SK-N-SH (cell line): Measurements from ENCODE around the gene TNIP2. TPM values are rescaled to one million over a fixed set of nuclear protein-coding genes. Genes with fewer than 3 reads are reported as not detected.

Source experiments
- CTCF ChIA-PET: fragments of 300-600, 350-600 bp; formaldehyde crosslinking; extraction: SDS; loops from one replicate; lab custom pipeline; 2021; lab: Yijun Ruan, JAX
- POLR2A ChIA-PET: fragments of 350-600 bp; sonication (Branson Sonifier 250); formaldehyde crosslinking; extraction: SDS; loops from one replicate; lab custom pipeline; 2020; ENCODE audit warnings: antibody characterized with exemption, inconsistent platforms; lab: Yijun Ruan, JAX
- DNase-seq: peaks from one replicate; pipeline ENCODE4 v3.0.0; 2012
- H2AFZ ChIP-seq: fragments of 200-600 bp; sonication (generic); 2 replicates; pipeline ENCODE4 v1.8.1; 2016; ENCODE audit warnings: antibody characterized with exemption, mild to moderate bottlenecking, low read depth
- H3F3A ChIP-seq: fragments of 200-600 bp; sonication (generic); replicated peaks from 2 replicates; pipeline ENCODE3; 2016; ENCODE audit warnings: antibody characterized with exemption, mild to moderate bottlenecking; ENCODE audit not compliant: insufficient read depth
- H3K27ac ChIP-seq, 2 experiments: fragments of 200-500 bp in 1 of 2; fragments of 200-600 bp in 1 of 2; sonication (Bioruptor generic) in 1 of 2; sonication (generic), shearing (Covaris generic) in 1 of 2; 2 replicates each; pipeline versions ENCODE4 v1.5.1 to v1.6.1; 2014 to 2016; ENCODE audit warnings: low read depth in 2 of 2, inconsistent platforms in 1 of 2, low read length in 1 of 2, mild to moderate bottlenecking in 1 of 2, mixed read lengths in 1 of 2
- H3K27me3 ChIP-seq: fragments of 200-600 bp; sonication (generic), shearing (Covaris generic); 2 replicates; pipeline ENCODE4 v1.6.1; 2016; ENCODE audit warnings: mixed run types; ENCODE audit not compliant: insufficient read depth
- H3K36me3 ChIP-seq, 2 experiments: fragments of 200-500 bp in 1 of 2; fragments of 200-600 bp in 1 of 2; sonication (Bioruptor generic) in 1 of 2; sonication (generic) in 1 of 2; replicated peaks in 1 of 2; 2 replicates each; pipeline versions ENCODE3 to v1.5.1; 2014 to 2016; ENCODE audit warnings: low read length in 1 of 2, mild to moderate bottlenecking in 1 of 2; ENCODE audit not compliant: insufficient read depth in 2 of 2, control insufficient read depth in 1 of 2
- H3K4me1 ChIP-seq, 2 experiments: fragments of 200-500 bp in 1 of 2; fragments of 200-600 bp in 1 of 2; sonication (Bioruptor generic) in 1 of 2; sonication (generic), shearing (Covaris generic) in 1 of 2; 2 replicates each; pipeline versions ENCODE4 v1.5.1 to v1.6.1; 2014 to 2016; ENCODE audit warnings: low read depth in 1 of 2, low read length in 1 of 2, mixed run types in 1 of 2; ENCODE audit not compliant: insufficient read depth in 2 of 2, control insufficient read depth in 1 of 2
- H3K4me2 ChIP-seq: fragments of 200-600 bp; sonication (generic), shearing (Covaris generic); 2 replicates; pipeline ENCODE4 v1.6.1; 2017; ENCODE audit warnings: mixed run types
- H3K4me3 ChIP-seq, 2 experiments: fragments of 200-500 bp in 1 of 2; fragments of 200-600 bp in 1 of 2; sonication (Bioruptor generic) in 1 of 2; sonication (generic), shearing (Covaris generic) in 1 of 2; 2 replicates each; pipeline versions ENCODE4 v1.5.1 to v1.8.1; 2014 to 2016; ENCODE audit warnings: low read depth in 2 of 2, inconsistent platforms in 1 of 2, low read length in 1 of 2, mild to moderate bottlenecking in 1 of 2, mixed read lengths in 1 of 2, moderate library complexity in 1 of 2
- H3K79me2 ChIP-seq: fragments of 200-600 bp; sonication (generic); 2 replicates; pipeline ENCODE4 v1.8.1; 2017; ENCODE audit warnings: mild to moderate bottlenecking; ENCODE audit not compliant: insufficient read depth
- H3K9ac ChIP-seq: fragments of 200-600 bp; sonication (generic); 2 replicates; pipeline ENCODE4 v1.6.1; 2017; ENCODE audit warnings: mixed run types
- H3K9me2 ChIP-seq: fragments of 200-600 bp; sonication (generic); 2 replicates; pipeline ENCODE4 v1.6.1; 2017; ENCODE audit warnings: mixed run types
- H3K9me3 ChIP-seq: fragments of 200-600 bp; sonication (generic); 2 replicates; pipeline ENCODE4 v1.6.1; 2017; ENCODE audit warnings: mixed run types, mild to moderate bottlenecking, moderate library complexity
- H4K20me1 ChIP-seq: fragments of 200-600 bp; sonication (generic); 2 replicates; pipeline ENCODE4 v1.6.1; 2017; ENCODE audit warnings: mild to moderate bottlenecking, mixed run types; ENCODE audit not compliant: insufficient read depth
- CHD2 ChIP-seq: fragments of 150-350 bp; IDR thresholded peaks from 2 replicates; pipeline ENCODE4 v1.6.1; 2018; ENCODE audit warnings: low read length; ENCODE audit not compliant: partially characterized antibody
- ELF1 ChIP-seq: IDR thresholded peaks from 2 replicates; pipeline ENCODE4 v1.4.0; 2012
- EZH2phosphoT487 ChIP-seq: fragments of 200-600 bp; sonication (generic); IDR thresholded peaks from 2 replicates; pipeline ENCODE4 v1.6.1; 2017; ENCODE audit warnings: low read depth, mixed run types, mild to moderate bottlenecking, antibody characterized with exemption, moderate library complexity, borderline replicate concordance
- MAX ChIP-seq: IDR thresholded peaks from 2 replicates; pipeline ENCODE4 v1.4.0; 2012; ENCODE audit warnings: low read depth
- MEF2A ChIP-seq: IDR thresholded peaks from 2 replicates; pipeline ENCODE4 v1.4.0; 2012; ENCODE audit warnings: low read depth, borderline replicate concordance
- MXI1 ChIP-seq: IDR thresholded peaks from 2 replicates; pipeline ENCODE4 v1.6.1; 2012; ENCODE audit warnings: mild to moderate bottlenecking, low read depth, low read length, improper control_type of control experiment
- NFIC ChIP-seq: IDR thresholded peaks from 2 replicates; pipeline ENCODE4 v1.4.0; 2012; ENCODE audit warnings: borderline replicate concordance
- NRF1 ChIP-seq: IDR thresholded peaks from 2 replicates; pipeline ENCODE4 v1.6.1; 2012; ENCODE audit warnings: low read depth, mild to moderate bottlenecking, low read length
- PBX3 ChIP-seq: IDR thresholded peaks from 2 replicates; pipeline ENCODE4; 2012
- RAD21 ChIP-seq: IDR thresholded peaks from 2 replicates; pipeline ENCODE4 v1.6.1; 2012; ENCODE audit warnings: mild to moderate bottlenecking, low read length
- RCOR1 ChIP-seq: fragments of 150-350 bp; IDR thresholded peaks from 2 replicates; pipeline ENCODE4 v1.6.1; 2017; ENCODE audit warnings: antibody characterized with exemption, low read length
- REST ChIP-seq: IDR thresholded peaks from 2 replicates; pipeline ENCODE4 v1.6.1; 2012; ENCODE audit warnings: mild to moderate bottlenecking, low read depth, low read length, moderate library complexity
- RXRA ChIP-seq: IDR thresholded peaks from 2 replicates; pipeline ENCODE4 v1.4.0; 2012; ENCODE audit warnings: low read depth, mild to moderate bottlenecking, borderline replicate concordance
- SIN3A ChIP-seq: IDR thresholded peaks from 2 replicates; pipeline ENCODE4 v1.6.1; 2012; ENCODE audit warnings: low read depth, mild to moderate bottlenecking, low read length, moderate library complexity, borderline replicate concordance
- SMC3 ChIP-seq: IDR thresholded peaks from 2 replicates; pipeline ENCODE4 v1.6.1; 2012; ENCODE audit warnings: low read depth, low read length, improper control_type of control experiment
- TEAD4 ChIP-seq: IDR thresholded peaks from 2 replicates; pipeline ENCODE4 v1.4.0; 2012; ENCODE audit warnings: mild to moderate bottlenecking, borderline replicate concordance; ENCODE audit not compliant: insufficient read depth
- YY1 ChIP-seq: IDR thresholded peaks from 2 replicates; pipeline ENCODE4 v1.4.0; 2012; ENCODE audit warnings: low read depth, mild to moderate bottlenecking
- WGBS: methylation state at CpG from one replicate; pipeline ENCODE4 v1.1.6; 2017; ENCODE audit warnings: low lambda C conversion rate; 5-methylcytosine and 5-hydroxymethylcytosine counted together
- polyA plus RNA-seq, 3 experiments: library from polyadenylated mRNA; depleted of rRNA; stranded (reverse); fragments of >200 nt; gene quantifications; 2 replicates each; pipeline ENCODE4 v1.2.3, GENCODE V29; 2012

TNIP2 gene
- polyA plus RNA-seq, 1 of the 3 experiments (the other 2 are of a cell fraction), result 78.9 TPM

GRCh38 chr4:2691952-2692435, 64.1 kb downstream of the TNIP2 start:
- DNase-seq, result no peak

More at GRCh38 chr4:2691952-2692435, 64.1 kb downstream of the TNIP2 start:
- Histone ChIP-seq H3K9me2 (no peaks in the 10 kb centered on the region), H3K4me1 (no peaks in the 10 kb centered on the region; a peak in 1 of 4 replicates), H3K79me2 (no peaks in the 10 kb centered on the region), H3K36me3 (peaks cover 45 to 67% of the 10 kb centered on the region in 2 experiments), H3K9ac (no peak overlapping the region), H2AFZ (no peak overlapping the region), H3K27ac (no peak overlapping the region), H3K9me3 (no peaks in the 10 kb centered on the region), H3K4me2 (no peak overlapping the region), H3K4me3 (no peak overlapping the region), H3K27me3 (no peaks in the 10 kb centered on the region), H4K20me1 (no peaks in the 10 kb centered on the region), H3F3A (no peaks in the 10 kb centered on the region)
- TF ChIP-seq NRF1 (no peak), MXI1 (no peak), RAD21 (no peak), CHD2 (no peak), SMC3 (no peak), PBX3 (no peak), REST (no peak), NFIC (no peak), MAX (no peak), EZH2phosphoT487 (no peak), SIN3A (no peak), MEF2A (no peak), YY1 (no peak), RCOR1 (no peak), RXRA (no peak), TEAD4 (no peak), ELF1 (no peak)
- ChIA-PET POLR2A (no interaction called here), CTCF (interaction anchor here (0.8 kb wide), 1 partner anchor 19 kb away, joined by 3 read pairs; no protein-coding TSS in a partner anchor)
- 88% methylated on average over 7 of the region's 7 CpGs for WGBS

Other genes starting within 250 kb of the TNIP2 start
- 7.0 and 9.2 TPM in 2 replicates for gene FAM193A, start 219.7 kb downstream of the TNIP2 start, polyA plus RNA-seq (2012; rRNA removed)
- gene SH3BP2, start 36.7 kb upstream of the TNIP2 start, polyA plus RNA-seq (2012; rRNA removed), result 25.2 and 26.8 TPM in 2 replicates
- gene ADD1, start 87.5 kb upstream of the TNIP2 start, polyA plus RNA-seq (2012; rRNA removed), result 97.0 and 155 TPM in 2 replicates
- 7.5 and 9.8 TPM in 2 replicates for gene NOP14, start 207.1 kb upstream of the TNIP2 start, polyA plus RNA-seq (2012; rRNA removed)
- 2.2 and 2.7 TPM in 2 replicates for gene GRK4, start 207.2 kb upstream of the TNIP2 start, polyA plus RNA-seq (2012; rRNA removed)